ENCODE data around the gene INSL3. TPM values are rescaled to one million over a fixed set of nuclear protein-coding genes. Genes with fewer than 3 reads are reported as not detected.

Gene INSL3
- total RNA-seq, 1 donor from 2014 or later: not detected

GRCh38 chr19:17797424-17798201, 23.7 kb downstream of the INSL3 start:
- FAIRE-seq (no peak), DNase-seq (ENCODE audit: low read depth) (no peak)
- no peaks in the 10 kb centered on the region for H4K20me1 ChIP-seq (ENCODE audit: insufficient read depth, low read length)
- H3K4me3 ChIP-seq (ENCODE audit: insufficient read depth, low read depth, low read length): no peak overlapping the region
- no peaks in the 10 kb centered on the region for H3K4me1 ChIP-seq (ENCODE audit: insufficient read depth, low read length)
- Mint-ChIP-seq H3K27ac (ENCODE audit: unreplicated experiment) (no peak overlapping the region), H3K27me3 (ENCODE audit: low read depth, unreplicated experiment) (peaks cover 49% of the 10 kb centered on the region), H3K36me3 (ENCODE audit: low read depth, unreplicated experiment) (no peaks in the 10 kb centered on the region), H3K4me1 (ENCODE audit: low read depth, unreplicated experiment) (peaks cover 2% of the 10 kb centered on the region), H3K4me3 (ENCODE audit: unreplicated experiment) (no peak overlapping the region), H3K9me3 (ENCODE audit: unreplicated experiment) (no peaks in the 10 kb centered on the region)
- H3K79me2 ChIP-seq (ENCODE audit: insufficient read depth, low read length): no peaks in the 10 kb centered on the region
- no peak overlapping the region for H3K27ac ChIP-seq (ENCODE audit: low read depth, low read length)
- no peak overlapping the region for H3K4me2 ChIP-seq (ENCODE audit: low read length)
- no peaks in the 10 kb centered on the region for H3K36me3 ChIP-seq (ENCODE audit: insufficient read depth, low read length)
- H3K27me3 ChIP-seq (ENCODE audit: insufficient read depth, low read length): peaks cover 27% of the 10 kb centered on the region
- H3K9ac ChIP-seq (ENCODE audit: low read length): no peak overlapping the region
- H3K9me3 ChIP-seq (ENCODE audit: insufficient read depth, low read depth, low read length): no peaks in the 10 kb centered on the region
- TF ChIP-seq EZH2 (IDR thresholded peaks at IDR 0.05; ENCODE audit: insufficient read depth, low read length) (no peak), CTCF (IDR thresholded peaks at IDR 0.05; ENCODE audit: insufficient read depth, low read depth, low read length) (no peak)
- no peak overlapping the region for H2AFZ ChIP-seq (ENCODE audit: low read depth, low read length)

GRCh38 chr19:17796838-17797423, 24.4 kb downstream of the INSL3 start:
- no peaks in the 10 kb centered on the region for H3K9me3 ChIP-seq (ENCODE audit: insufficient read depth, low read depth, low read length)
- TF ChIP-seq CTCF (IDR thresholded peaks at IDR 0.05; ENCODE audit: insufficient read depth, low read depth, low read length) (no peak), EZH2 (IDR thresholded peaks at IDR 0.05; ENCODE audit: insufficient read depth, low read length) (no peak)
- H3K27ac ChIP-seq (ENCODE audit: low read depth, low read length): no peak overlapping the region
- H3K27me3 Mint-ChIP-seq (ENCODE audit: low read depth, unreplicated experiment): peaks cover 44% of the 10 kb centered on the region
- no peaks in the 10 kb centered on the region for H3K79me2 ChIP-seq (ENCODE audit: insufficient read depth, low read length)
- no peaks in the 10 kb centered on the region for H4K20me1 ChIP-seq (ENCODE audit: insufficient read depth, low read length)
- peaks cover 27% of the 10 kb centered on the region for H3K27me3 ChIP-seq (ENCODE audit: insufficient read depth, low read length)
- DNase-seq (ENCODE audit: low read depth) (no peak), FAIRE-seq (no peak)
- no peaks in the 10 kb centered on the region for H3K36me3 Mint-ChIP-seq (ENCODE audit: low read depth, unreplicated experiment)
- no peaks in the 10 kb centered on the region for H3K4me1 ChIP-seq (ENCODE audit: insufficient read depth, low read length)
- no peak overlapping the region for H2AFZ ChIP-seq (ENCODE audit: low read depth, low read length)
- H3K4me3 ChIP-seq (ENCODE audit: insufficient read depth, low read depth, low read length): no peak overlapping the region
- no peak overlapping the region for H3K4me3 Mint-ChIP-seq (ENCODE audit: unreplicated experiment)
- no peak overlapping the region for H3K9ac ChIP-seq (ENCODE audit: low read length)
- no peak overlapping the region for H3K4me2 ChIP-seq (ENCODE audit: low read length)
- no peak overlapping the region for H3K27ac Mint-ChIP-seq (ENCODE audit: unreplicated experiment)
- peaks cover 2% of the 10 kb centered on the region for H3K4me1 Mint-ChIP-seq (ENCODE audit: low read depth, unreplicated experiment)
- no peaks in the 10 kb centered on the region for H3K9me3 Mint-ChIP-seq (ENCODE audit: unreplicated experiment)
- H3K36me3 ChIP-seq (ENCODE audit: insufficient read depth, low read length): no peaks in the 10 kb centered on the region

Measured in astrocyte (in vitro differentiated cells and primary cell).